GM18951 (cell line): ENCODE data around the gene FHL2.
"Not testable (repeated sequence)": the region's sequence is repeated elsewhere in the genome, so short reads cannot be mapped to it uniquely, and the experiment has no call there.

Experiments
- POLR2A ChIP-seq: IDR thresholded peaks from 4 replicates; pipeline ENCODE4 v1.6.1; 2011; ENCODE audit warnings: mild to moderate bottlenecking; ENCODE audit not compliant: insufficient read length, insufficient read depth; ENCODE audit errors: extremely low read depth
- in situ Hi-C: fragments of 300-500 bp; cut with MboI; formaldehyde crosslinking; loops from one replicate; pipeline ENCODE4 v1.12.0; 2022; ENCODE audit warnings: low sequenced_read_pairs, mixed read lengths, inconsistent platforms; ENCODE audit not compliant: unreplicated experiment

Gene FHL2

DNA sequence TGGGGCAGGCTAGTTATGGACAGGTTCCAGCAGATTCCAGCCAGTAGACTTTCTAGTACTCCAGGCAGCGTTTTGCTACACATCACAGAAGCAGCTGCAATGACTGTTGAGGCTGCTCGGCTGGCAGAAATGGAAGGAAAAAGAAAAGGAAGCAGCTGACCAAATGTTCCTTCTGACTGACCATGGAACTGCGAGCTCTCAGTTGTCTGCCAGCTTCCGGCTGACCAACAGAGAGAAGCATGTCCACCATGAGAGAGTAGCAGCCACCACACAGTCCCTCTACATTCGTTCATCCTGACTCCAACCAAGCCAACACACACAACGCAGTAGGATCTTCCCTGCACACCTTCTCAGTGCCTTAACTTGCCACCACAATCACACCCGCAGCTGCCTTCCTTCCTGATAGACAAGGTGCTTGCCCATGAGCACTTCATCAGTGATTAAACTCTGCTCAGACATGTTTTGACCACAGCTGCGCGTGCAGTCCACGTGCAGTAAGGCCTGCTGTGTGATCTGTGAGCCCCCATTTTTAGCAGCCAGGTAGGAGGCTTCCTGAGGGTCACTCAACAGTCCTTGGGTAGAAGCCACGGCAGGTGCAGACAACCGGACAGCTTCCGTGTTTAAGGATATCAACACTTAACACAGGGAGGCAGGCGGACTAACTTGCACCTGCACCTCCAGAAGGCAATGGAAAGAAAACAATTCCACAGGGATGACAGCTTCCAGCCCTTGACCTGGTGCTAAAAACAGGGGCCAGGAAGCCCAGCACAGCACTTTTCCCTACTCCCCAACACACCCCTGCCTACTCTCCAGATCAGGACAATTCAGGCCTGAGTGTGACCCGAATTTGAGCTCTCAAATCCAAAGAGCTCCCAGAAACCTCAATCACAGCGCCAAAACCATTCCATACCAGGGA is 70.3 kb downstream of the FHL2 start:
- in situ Hi-C loops = no loop called here
- TF ChIP-seq POLR2A = no peak

- TF ChIP-seq POLR2A = no peak
- in situ Hi-C loops = no loop called here
Observed at GRCh38 chr2:105327690-105328089, 71.2 kb downstream of the FHL2 start.

DNA sequence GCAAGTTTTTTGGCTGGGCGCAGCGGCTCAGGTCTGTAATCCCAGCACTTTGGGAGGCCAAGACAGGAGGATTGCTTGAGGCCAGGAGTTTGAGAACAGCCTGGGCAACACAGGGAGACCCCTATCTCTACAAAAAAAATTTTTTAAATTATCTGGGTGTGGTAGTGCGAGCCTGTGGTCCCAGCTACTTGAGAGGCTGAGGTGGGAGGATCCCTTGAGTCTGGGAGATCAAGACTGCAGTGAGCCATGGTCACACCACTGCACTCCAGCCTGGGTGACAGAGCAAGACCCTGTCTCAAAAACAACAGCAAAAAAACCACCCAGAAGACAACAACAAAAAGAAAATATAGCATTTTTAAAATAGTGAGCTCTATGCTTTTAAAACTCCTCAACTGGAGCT is 71.6 kb downstream of the FHL2 start:
- in situ Hi-C loops = not testable (repeated sequence)

DNA sequence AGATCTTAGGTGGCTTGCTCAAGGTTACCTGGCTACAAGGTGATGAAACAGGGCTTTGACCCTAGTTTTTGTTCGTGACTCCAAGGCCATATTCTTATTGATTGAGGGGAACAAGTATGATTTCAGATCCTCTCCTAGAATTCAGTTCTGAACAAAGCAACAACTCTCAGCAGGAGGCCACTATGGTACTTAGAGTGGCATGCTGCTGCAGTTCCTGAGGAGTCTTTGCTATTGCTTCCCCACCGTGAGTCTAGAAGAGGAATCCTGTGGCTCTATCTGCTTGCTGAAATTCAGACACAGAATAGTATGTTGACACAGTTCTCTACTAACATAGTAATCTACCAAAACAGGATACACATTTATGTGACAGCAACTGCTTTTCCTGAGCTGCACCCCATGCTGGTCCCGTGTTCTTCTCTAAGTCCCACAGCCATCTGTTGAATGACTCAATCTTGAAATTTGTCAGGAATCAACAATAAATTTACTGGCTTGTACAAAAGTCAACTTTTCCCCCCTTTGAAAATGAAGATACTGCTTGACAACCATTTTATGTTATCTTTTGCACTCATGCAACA is 73.4 kb downstream of the FHL2 start:
- TF ChIP-seq POLR2A = no peak
- in situ Hi-C loops = no loop called here

GRCh38 chr2:105324732-105325131 is 74.1 kb downstream of the FHL2 start:
- in situ Hi-C loops = no loop called here
- no peak for TF ChIP-seq POLR2A

DNA sequence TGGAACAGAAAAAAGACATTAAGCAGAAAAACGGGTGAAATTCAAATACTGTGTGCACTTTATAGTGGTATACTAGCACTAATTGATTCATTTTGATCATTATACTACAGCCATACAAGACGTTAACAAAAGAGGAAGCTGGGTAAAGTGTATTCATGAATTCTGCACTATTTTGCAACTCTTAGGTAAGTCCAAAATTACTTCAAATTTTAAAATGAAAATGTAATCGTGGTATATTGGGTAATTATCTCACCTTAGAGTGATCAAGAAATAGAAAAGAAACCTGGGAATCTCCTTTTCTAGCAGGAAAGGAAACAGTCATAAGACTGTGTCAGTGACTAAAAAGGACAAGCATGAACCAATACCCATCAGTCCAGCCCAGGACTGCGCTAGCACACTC is 74.8 kb downstream of the FHL2 start:
- no peak for TF ChIP-seq POLR2A

DNA sequence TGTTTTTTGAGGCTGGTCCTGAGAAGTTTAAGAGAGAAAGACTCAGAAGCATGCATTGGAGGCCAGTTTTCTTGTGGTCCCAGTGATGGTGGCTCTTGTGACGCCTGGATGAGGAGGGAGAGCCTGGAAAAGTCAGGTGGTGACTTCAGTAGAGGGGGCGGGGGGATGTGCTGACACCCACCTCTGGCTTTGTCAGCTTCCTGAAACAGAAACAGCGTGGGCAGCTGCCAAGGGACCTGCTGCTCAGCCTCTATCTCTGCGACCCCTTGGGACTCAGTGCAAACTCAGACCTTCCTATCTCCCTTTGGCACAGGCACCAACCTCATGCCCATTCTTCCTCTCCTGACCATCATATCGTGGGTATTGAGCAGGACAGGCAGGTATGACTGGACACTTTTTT is 75.7 kb downstream of the FHL2 start:
- in situ Hi-C loops = no loop called here
- TF ChIP-seq POLR2A = no peak

More for the DNA sequence above, 74.8 kb downstream of the FHL2 start:
- in situ Hi-C loops = no loop called here

DNA sequence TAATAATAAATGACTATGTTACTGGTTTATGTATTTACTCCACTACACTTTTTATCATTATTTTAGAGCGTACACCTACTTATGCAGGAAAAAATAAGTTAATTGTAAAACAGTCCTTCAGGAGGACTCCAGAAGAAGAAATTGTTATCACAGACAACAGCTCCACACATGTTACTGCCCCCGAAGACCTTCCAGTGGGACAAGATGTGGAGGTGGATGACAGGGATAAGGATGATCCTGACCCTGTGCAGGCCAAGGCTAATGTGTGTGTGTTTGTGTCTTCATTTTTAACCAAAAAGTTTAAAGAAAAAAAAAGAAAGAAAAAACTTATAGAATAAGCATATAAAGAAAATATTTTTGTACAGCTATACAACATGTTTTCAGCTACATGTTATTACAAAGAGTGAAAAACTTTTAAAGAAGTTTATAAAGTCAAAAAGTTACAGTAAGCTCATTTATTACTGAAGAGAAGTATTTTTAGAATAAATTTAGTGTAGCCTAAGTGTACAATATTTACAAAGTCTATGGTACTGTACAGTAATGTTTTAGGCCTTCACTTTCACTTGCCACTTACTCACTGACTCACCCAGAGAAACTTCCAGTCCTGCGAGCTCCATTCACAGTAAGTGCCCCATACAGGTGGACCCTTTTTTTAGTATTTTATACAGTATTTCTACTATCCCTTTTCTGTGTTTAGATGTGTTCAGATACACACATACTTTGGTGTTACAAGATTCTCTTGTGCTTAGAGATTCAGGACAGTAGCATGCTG is 76.8 kb downstream of the FHL2 start:
- in situ Hi-C loops = no loop called here

GRCh38 chr2:105320651-105321215 is 78.1 kb downstream of the FHL2 start:
- no peak for TF ChIP-seq POLR2A
- in situ Hi-C loops = no loop called here

More for the DNA sequence above, 76.8 kb downstream of the FHL2 start:
- TF ChIP-seq POLR2A = no peak

GRCh38 chr2:105317937-105318336 is 80.9 kb downstream of the FHL2 start:
- in situ Hi-C loops = no loop called here

GRCh38 chr2:105315314-105315713 is 83.5 kb downstream of the FHL2 start:
- in situ Hi-C loops = no loop called here
- no peak for TF ChIP-seq POLR2A

More at GRCh38 chr2:105317937-105318336, 80.9 kb downstream of the FHL2 start:
- TF ChIP-seq POLR2A = no peak

DNA sequence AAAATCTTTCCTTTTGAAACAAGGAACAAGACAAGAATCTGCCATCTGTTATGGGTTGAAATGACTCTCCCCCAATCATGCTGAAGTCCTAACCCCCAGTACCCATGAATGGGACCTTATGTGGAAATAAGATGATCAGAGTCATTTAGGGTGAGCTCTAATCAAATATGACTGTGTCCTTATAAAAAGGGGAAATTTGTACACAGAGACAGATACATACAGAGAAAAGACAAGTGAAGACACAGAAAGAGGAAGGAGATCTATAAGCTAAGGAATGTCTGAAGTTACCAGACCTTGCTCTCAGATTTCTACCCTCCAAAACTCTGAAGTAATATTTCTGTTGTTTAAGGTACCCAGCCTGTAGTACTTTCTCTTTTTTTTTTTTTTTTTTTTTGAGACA is 85.0 kb downstream of the FHL2 start:
- no peak for TF ChIP-seq POLR2A
- in situ Hi-C loops = no loop called here
